Loucy (cell line): ENCODE data around the gene ARMC6.

Experiments
- CTCF ChIP-seq: fragments of 200-600 bp; sonication (generic); conservative IDR thresholded peaks from 2 replicates; pipeline ENCODE4 v1.5.1; 2014; ENCODE audit warnings: mild to moderate bottlenecking, antibody characterized with exemption, low read length
- EZH2phosphoT487 ChIP-seq: fragments of 200-600 bp; IDR thresholded peaks from 2 replicates; pipeline ENCODE4 v1.6.1; 2018; ENCODE audit warnings: antibody characterized with exemption, mild to moderate bottlenecking, moderate library complexity, borderline replicate concordance

DNA sequence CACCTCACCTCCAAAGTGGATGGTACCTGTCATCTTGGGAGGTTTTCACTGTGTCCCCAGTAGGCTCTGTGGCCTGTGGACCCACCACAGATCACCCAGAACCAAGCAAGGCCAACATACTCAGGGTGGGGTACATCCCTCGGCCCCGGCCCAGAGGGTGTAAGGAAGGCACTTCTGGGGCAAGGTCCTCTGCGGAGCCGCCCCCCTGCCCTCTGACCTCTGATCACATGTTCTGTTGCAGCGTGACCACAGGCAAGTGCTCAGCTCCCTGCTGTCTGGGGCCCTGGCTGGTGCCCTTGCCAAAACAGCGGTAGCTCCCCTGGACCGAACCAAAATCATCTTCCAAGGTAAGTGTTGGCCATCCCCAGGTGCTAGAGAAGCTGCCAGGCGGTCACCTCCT is 68.1 kb downstream of the ARMC6 start:
- no peak for TF ChIP-seq EZH2phosphoT487
- no peak for TF ChIP-seq CTCF
